ENCODE measurements around the gene ITPR2.

Gene ITPR2

DNA sequence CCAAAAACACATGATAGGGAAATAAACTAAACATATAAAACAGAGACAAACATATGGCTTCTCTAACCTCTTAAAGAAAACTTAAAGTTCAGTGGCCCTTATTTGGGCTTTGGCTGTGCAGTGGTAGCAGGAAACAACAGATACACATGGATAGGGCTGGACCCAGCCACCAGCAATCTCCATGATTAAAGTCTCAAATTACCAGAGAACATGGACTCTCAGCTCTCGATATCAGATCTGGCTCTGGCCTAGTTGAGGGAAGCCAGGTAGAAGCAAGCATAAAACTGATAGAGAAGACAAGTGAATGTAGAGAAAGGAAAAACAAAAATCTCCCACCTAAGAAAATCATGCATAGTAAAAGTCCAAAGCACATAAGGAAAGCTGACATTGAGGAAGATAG is 164.8 kb downstream of the ITPR2 start:
- no peak overlapping the region for H3K4me3 Mint-ChIP-seq
- H3K27me3 Mint-ChIP-seq (ENCODE audit: low read depth), result no peaks in the 10 kb centered on the region
- peaks cover 3% of the 10 kb centered on the region for H3K9me3 Mint-ChIP-seq
- no peak overlapping the region for H3K27ac Mint-ChIP-seq
- H3K4me1 Mint-ChIP-seq, result no peaks in the 10 kb centered on the region
- H3K36me3 Mint-ChIP-seq (ENCODE audit: low read depth), result peaks cover 17% of the 10 kb centered on the region
- TF ChIP-seq, protein P1, sequence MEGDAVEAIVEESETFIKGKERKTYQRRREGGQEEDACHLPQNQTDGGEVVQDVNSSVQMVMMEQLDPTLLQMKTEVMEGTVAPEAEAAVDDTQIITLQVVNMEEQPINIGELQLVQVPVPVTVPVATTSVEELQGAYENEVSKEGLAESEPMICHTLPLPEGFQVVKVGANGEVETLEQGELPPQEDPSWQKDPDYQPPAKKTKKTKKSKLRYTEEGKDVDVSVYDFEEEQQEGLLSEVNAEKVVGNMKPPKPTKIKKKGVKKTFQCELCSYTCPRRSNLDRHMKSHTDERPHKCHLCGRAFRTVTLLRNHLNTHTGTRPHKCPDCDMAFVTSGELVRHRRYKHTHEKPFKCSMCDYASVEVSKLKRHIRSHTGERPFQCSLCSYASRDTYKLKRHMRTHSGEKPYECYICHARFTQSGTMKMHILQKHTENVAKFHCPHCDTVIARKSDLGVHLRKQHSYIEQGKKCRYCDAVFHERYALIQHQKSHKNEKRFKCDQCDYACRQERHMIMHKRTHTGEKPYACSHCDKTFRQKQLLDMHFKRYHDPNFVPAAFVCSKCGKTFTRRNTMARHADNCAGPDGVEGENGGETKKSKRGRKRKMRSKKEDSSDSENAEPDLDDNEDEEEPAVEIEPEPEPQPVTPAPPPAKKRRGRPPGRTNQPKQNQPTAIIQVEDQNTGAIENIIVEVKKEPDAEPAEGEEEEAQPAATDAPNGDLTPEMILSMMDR (IDR thresholded peaks at IDR 0.05; ENCODE audit: unreplicated experiment in 3 of 3), result no peak

GRCh38 chr12:26666286-26666685 is 166.7 kb downstream of the ITPR2 start:
- no peak overlapping the region for H3K27ac Mint-ChIP-seq
- H3K4me1 Mint-ChIP-seq, result no peaks in the 10 kb centered on the region
- peaks cover 18% of the 10 kb centered on the region for H3K36me3 Mint-ChIP-seq (ENCODE audit: low read depth)
- H3K9me3 Mint-ChIP-seq, result peaks cover 3% of the 10 kb centered on the region
- H3K27me3 Mint-ChIP-seq (ENCODE audit: low read depth), result no peaks in the 10 kb centered on the region
- TF ChIP-seq, protein P1 (IDR thresholded peaks at IDR 0.05; ENCODE audit: unreplicated experiment in 3 of 3), result no peak
- no peak overlapping the region for H3K4me3 Mint-ChIP-seq

GRCh38 chr12:26661399-26661798 is 171.6 kb downstream of the ITPR2 start:
- Mint-ChIP-seq H3K4me3 (no peak overlapping the region), H3K4me1 (no peaks in the 10 kb centered on the region), H3K9me3 (no peaks in the 10 kb centered on the region), H3K27me3 (ENCODE audit: low read depth) (no peaks in the 10 kb centered on the region), H3K36me3 (ENCODE audit: low read depth) (peaks cover 12% of the 10 kb centered on the region), H3K27ac (no peak overlapping the region)
- TF ChIP-seq, protein P1 (IDR thresholded peaks at IDR 0.05; ENCODE audit: unreplicated experiment in 3 of 3), result no peak

DNA sequence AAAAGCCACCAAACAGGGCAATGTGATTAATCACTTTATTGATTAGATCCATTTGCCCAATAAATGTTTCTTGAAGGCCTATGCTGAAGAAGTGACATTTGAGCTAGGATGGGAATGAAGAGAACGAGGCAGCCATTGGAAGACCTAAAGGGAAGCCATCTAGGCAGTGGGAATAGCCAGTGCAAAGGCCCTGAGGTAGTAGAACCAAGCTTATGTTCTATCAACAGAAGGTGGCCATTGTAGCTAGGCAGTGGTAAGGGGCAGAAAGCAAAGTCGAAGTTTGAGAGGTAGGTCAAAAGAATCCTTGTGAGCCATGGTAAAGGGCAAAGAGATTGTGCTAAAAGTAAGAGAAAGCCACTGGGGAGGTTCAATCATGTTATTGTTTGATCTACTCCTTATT is 173.1 kb downstream of the ITPR2 start:
- Mint-ChIP-seq H3K27ac (no peak overlapping the region), H3K27me3 (ENCODE audit: low read depth) (no peaks in the 10 kb centered on the region), H3K9me3 (no peaks in the 10 kb centered on the region), H3K36me3 (ENCODE audit: low read depth) (peaks cover 21% of the 10 kb centered on the region), H3K4me1 (no peaks in the 10 kb centered on the region), H3K4me3 (no peak overlapping the region)
- TF ChIP-seq, protein P1 (IDR thresholded peaks at IDR 0.05; ENCODE audit: unreplicated experiment in 3 of 3), result no peak

- Mint-ChIP-seq H3K27ac (no peak overlapping the region), H3K36me3 (ENCODE audit: low read depth) (peaks cover 25% of the 10 kb centered on the region), H3K27me3 (ENCODE audit: low read depth) (no peaks in the 10 kb centered on the region), H3K9me3 (no peaks in the 10 kb centered on the region), H3K4me1 (no peaks in the 10 kb centered on the region), H3K4me3 (no peak overlapping the region)
- TF ChIP-seq, protein P1 (IDR thresholded peaks at IDR 0.05; ENCODE audit: unreplicated experiment in 3 of 3), result no peak
Observed at GRCh38 chr12:26658991-26659390, 174.0 kb downstream of the ITPR2 start.

GRCh38 chr12:26654623-26655022 is 178.4 kb downstream of the ITPR2 start:
- Mint-ChIP-seq H3K4me1 (no peaks in the 10 kb centered on the region), H3K27me3 (ENCODE audit: low read depth) (no peaks in the 10 kb centered on the region), H3K27ac (no peak overlapping the region), H3K36me3 (ENCODE audit: low read depth) (peaks cover 46% of the 10 kb centered on the region), H3K9me3 (peaks cover 18% of the 10 kb centered on the region), H3K4me3 (no peak overlapping the region)
- TF ChIP-seq, protein P1 (IDR thresholded peaks at IDR 0.05; ENCODE audit: unreplicated experiment in 3 of 3), result no peak

Measured in nephron (organoid).